ES-I3 (cell line): Measurements from ENCODE around the gene AMOTL1.

Experiments
- H3K36me3 ChIP-seq: 2 replicates; pipeline ENCODE4 v1.6.1; 2013; ENCODE audit warnings: mild to moderate bottlenecking, low read length, control low read depth, moderate library complexity; ENCODE audit not compliant: insufficient read depth
- H3K4me1 ChIP-seq: 2 replicates; pipeline ENCODE4 v1.6.1; 2013; ENCODE audit warnings: mild to moderate bottlenecking, control low read depth, low read length; ENCODE audit not compliant: insufficient read depth
- H3K9ac ChIP-seq: 2 replicates; pipeline ENCODE4 v1.6.1; 2013; ENCODE audit warnings: low read depth, mild to moderate bottlenecking, low read length, moderate library complexity
- H3K9me3 ChIP-seq: 2 replicates; pipeline ENCODE4 v1.6.1; 2013; ENCODE audit warnings: mild to moderate bottlenecking, low read length, moderate library complexity; ENCODE audit not compliant: control insufficient read depth, insufficient read depth

AMOTL1 gene, protein sequence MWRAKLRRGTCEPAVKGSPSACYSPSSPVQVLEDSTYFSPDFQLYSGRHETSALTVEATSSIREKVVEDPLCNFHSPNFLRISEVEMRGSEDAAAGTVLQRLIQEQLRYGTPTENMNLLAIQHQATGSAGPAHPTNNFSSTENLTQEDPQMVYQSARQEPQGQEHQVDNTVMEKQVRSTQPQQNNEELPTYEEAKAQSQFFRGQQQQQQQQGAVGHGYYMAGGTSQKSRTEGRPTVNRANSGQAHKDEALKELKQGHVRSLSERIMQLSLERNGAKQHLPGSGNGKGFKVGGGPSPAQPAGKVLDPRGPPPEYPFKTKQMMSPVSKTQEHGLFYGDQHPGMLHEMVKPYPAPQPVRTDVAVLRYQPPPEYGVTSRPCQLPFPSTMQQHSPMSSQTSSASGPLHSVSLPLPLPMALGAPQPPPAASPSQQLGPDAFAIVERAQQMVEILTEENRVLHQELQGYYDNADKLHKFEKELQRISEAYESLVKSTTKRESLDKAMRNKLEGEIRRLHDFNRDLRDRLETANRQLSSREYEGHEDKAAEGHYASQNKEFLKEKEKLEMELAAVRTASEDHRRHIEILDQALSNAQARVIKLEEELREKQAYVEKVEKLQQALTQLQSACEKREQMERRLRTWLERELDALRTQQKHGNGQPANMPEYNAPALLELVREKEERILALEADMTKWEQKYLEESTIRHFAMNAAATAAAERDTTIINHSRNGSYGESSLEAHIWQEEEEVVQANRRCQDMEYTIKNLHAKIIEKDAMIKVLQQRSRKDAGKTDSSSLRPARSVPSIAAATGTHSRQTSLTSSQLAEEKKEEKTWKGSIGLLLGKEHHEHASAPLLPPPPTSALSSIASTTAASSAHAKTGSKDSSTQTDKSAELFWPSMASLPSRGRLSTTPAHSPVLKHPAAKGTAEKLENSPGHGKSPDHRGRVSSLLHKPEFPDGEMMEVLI

DNA sequence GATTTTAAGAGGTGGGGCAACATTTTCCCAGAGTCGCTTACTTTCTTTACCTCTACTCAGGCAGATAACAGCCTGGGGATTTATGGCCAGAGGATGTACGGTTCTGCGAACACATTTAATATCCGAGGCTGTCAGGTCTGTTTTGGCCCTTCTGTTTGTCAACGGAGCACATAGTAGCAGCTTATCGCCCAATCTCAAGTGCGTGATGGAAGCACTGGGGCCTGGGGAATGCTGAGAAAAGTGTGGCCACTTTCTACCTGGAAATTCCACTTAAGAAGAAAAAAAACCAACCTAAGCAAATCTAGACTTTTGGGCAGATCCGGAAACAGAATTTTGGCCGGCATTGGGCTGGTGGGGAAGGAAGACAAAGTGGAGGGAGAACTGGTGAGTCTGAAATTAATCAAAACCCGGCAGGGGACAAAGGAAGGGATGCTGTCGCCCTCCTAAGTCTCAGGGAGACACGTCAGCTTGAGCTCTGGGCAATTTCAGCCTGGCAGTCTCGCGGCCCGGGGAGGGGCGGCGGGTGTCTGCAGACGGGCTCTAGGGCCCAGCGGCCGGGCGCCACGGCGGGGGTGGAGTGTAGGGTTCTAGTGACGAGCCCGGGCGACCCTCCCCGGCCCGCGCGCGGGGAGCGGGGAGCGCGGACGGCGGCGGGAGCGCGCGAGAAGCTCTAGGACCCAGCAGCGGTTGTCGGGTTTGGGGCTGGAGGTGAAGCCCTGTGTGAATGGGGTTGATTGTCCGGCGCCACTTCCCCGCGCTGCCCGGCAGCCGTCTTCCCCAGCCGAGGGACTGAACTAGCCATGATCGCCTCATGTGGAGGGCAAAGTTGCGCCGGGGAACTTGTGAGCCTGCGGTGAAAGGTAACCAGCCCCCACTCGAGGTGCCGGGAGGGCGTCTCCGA, at the start of gene AMOTL1:
TSS of gene AMOTL1 (plus strand) at position 656 of the 901 bp plus-strand sequence. CDS start at position 812, 156 bp downstream.
- Histone ChIP-seq H3K9ac (peak within 1 kb of the TSS; percentile 94), H3K36me3 (no peaks in the 10 kb centered on the region), H3K9me3 (no peaks in the 10 kb centered on the region), H3K4me1 (peaks cover 33% of the 10 kb centered on the region)

DNA sequence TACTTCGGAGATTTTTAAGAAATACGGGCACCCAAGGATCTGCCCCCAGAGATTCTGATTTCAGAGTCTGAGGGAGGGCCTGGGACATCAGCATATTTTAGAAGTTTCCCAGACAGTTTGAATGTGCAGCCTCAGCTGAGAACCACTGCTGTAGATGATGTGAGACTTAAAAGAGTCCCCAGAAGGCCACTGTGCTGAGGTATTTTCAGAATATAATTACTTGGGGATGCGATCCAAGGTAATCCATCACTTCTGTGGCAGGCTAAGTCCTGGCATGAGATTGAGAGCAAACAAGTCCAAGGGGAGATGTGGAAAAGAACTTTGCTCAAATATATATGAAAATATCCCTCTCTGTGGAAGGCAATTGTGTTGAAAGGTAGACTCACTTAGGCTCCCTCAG, 48.3 kb upstream of the AMOTL1 start:
- Histone ChIP-seq H3K4me1 (peaks cover 5% of the 10 kb centered on the region; the same call in 1 of the 2 replicates), H3K9me3 (peaks cover 5% of the 10 kb centered on the region), H3K36me3 (no peaks in the 10 kb centered on the region), H3K9ac (no peak overlapping the region)

DNA sequence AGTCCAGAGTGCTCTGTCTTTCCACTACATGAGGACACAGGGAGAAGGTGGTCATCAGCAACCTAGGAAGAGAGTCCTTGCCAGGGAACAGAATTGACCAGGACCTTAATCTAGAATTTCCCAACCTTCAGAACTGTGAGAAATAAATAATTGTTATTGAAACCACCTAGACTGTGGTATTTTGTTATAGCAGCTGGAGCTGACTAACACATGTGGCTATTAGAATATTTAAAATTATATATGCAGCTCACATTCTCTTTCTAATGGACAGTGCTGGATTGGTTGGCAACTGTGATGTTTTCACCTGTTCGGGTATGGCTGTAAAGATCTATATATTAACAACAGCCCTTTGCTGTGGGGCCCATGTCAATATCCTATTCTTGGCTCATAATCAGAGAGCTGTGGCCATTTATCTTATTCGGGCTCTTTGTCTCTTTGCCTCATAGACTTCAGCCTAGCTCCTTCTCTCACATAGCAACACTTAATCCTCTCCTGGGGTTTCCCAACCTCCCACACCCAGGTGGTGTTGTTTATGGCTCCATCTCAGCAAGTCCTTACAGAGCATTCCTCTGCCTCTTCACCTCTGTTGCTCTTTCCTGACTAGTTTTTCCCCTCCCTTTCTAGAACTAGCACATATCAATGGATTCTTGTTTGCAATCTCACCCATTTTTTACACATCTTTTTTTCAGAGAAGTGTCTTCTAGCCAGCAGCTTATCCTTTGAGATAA, 46.4 kb upstream of the AMOTL1 start:
- Histone ChIP-seq H3K9ac (no peak overlapping the region), H3K9me3 (no peaks in the 10 kb centered on the region; the same call in none of the 2 replicates), H3K4me1 (peaks cover 5% of the 10 kb centered on the region; the same call in 1 of the 2 replicates), H3K36me3 (no peaks in the 10 kb centered on the region)

DNA sequence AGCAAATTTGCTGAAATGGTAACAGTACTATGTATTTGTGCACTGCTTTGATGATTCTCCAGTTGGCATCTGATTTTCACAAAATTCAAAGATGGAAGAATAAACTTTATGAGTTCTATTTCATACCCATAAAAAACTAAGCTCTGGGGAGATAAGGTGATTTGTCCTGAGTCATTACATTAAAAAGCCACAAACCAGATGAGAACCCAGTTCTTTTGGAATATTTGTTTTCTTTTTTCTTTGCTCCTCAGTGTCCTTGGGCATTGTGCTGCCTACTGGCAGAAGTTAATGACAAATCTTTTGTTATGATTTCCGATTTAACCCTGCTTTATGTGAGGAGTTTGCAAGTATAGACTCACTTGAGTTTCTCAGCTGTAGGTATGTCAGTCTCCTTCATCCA, 45.4 kb upstream of the AMOTL1 start:
- no peak overlapping the region for H3K9ac ChIP-seq
- no peaks in the 10 kb centered on the region for H3K9me3 ChIP-seq
- H3K4me1 ChIP-seq, result peaks cover 5% of the 10 kb centered on the region; the same call in 1 of the 2 replicates
- H3K36me3 ChIP-seq, result no peaks in the 10 kb centered on the region

DNA sequence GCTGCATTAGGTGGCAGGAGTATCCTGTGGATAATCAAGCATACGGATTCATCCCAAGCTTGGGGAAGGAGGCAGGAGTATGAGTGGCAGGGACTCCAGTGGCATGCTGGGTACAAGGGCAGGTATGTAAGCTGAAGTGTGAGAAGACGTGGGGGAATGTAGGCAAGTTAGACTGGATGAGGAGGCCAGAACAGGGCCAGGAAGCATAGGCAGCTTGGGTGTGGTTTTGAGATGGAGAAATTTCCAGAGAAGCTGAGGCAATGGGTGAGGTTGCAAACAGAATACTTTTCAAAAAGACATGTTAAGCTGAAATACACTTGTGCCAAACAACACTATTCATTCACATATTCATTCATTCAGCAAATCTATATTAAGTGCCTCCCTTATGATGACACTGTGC, 43.1 kb upstream of the AMOTL1 start:
- Histone ChIP-seq H3K36me3 (no peaks in the 10 kb centered on the region), H3K9ac (no peak overlapping the region)

DNA sequence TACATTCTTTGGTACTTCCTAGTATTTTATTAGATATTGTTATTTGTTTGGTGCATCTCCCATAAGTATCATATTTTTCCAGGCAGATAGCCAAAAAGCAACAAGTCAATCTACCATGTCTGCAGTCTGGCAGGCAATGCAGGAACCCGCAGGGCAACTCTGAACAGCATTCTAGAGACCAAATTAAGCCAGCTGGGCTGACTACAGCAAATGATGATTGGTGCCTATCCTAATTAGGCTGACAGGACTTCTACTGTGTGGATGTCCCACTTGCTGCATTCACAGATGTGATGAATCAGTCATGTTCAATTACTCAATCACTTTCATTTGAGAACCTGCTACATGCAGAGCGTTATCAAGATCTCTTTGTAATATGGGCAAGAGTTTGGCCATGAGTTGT, 40.3 kb upstream of the AMOTL1 start:
- peaks cover 28% of the 10 kb centered on the region for H3K4me1 ChIP-seq
- H3K9ac ChIP-seq, result no peak overlapping the region
- H3K9me3 ChIP-seq, result no peaks in the 10 kb centered on the region
- no peaks in the 10 kb centered on the region for H3K36me3 ChIP-seq

More for the DNA sequence above, 43.1 kb upstream of the AMOTL1 start:
- H3K9me3 ChIP-seq, result no peaks in the 10 kb centered on the region
- H3K4me1 ChIP-seq, result peaks cover 6% of the 10 kb centered on the region

DNA sequence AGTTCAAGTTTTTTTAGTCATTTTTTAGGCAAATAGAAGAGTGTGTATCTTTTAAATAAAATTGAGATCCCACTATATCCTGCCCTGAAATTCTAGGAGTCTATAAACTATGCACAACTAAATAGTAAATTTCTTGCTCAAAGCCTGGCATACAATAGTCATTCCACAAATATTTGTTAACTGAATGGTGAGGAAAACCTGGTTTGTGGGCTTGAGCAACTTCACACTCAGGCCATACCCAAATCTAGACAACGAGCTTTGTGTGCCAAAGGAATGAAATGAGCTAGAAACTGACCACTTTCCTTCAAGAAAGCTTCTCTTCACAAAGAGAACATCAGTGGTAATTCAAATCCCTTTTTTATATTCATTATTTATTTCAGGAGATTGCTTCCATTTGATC, 39.6 kb upstream of the AMOTL1 start:
- Histone ChIP-seq H3K36me3 (no peaks in the 10 kb centered on the region), H3K4me1 (peaks cover 34% of the 10 kb centered on the region), H3K9me3 (no peaks in the 10 kb centered on the region), H3K9ac (no peak overlapping the region)

DNA sequence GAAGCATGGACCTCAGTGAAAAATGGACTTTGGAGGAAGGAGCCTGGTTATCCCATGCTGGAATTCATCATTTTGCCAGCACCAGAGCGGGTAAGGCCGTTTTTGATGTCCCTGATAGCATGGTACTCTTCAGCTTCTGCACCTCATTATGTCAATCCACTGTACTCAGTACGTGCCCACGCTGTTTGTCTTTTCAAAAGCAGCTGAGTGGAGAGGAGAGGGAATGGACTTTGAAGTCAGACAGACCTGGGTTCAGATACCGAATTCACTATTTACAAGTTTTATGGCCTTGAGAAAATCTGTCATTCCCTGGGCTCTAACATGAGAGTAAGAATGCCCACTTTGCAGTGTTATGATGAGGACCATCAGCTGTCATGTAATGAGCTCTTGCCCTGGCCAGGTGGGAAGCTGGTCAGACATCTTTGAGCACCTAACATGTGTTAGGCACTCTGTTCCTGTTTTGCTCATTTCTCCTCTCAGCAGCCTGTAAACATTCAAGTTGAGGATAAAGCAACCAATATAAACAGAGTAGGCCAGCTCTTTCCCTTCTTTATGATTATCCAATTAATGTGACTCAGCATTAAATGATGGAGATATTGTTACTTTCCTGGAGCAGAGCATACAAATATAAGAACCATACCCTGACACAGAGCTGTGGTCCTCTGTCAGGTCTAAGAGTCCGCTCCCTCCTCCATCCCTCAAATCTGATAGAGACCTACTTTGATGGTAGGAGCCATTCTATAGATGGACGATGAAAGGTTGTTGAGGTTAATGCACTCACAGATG, 39.0 kb upstream of the AMOTL1 start:
- H3K9me3 ChIP-seq, result no peaks in the 10 kb centered on the region
- peaks cover 41% of the 10 kb centered on the region for H3K4me1 ChIP-seq
- H3K36me3 ChIP-seq, result no peaks in the 10 kb centered on the region
- H3K9ac ChIP-seq, result no peak overlapping the region

DNA sequence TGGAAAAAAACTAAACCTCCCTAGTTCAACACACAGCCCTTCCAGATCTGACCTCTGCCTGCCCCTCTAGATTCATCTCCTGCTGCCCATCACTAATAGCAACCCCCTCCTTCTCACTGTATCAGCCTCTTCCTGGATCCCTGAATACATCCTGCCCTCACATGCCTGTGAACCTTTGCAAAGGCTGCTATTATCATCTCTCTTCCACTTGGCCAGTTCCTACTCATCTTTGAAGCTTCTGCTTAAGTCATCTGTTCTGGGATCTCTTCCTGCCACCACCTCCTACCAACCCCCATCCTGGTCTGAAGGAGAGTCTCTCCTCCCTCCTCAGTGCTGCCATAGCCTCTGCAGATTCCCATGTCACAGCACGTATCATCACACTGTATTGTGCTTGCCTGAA, 38.0 kb upstream of the AMOTL1 start:
- Histone ChIP-seq H3K36me3 (no peaks in the 10 kb centered on the region), H3K4me1 (peaks cover 48% of the 10 kb centered on the region), H3K9me3 (no peaks in the 10 kb centered on the region), H3K9ac (no peak overlapping the region)

DNA sequence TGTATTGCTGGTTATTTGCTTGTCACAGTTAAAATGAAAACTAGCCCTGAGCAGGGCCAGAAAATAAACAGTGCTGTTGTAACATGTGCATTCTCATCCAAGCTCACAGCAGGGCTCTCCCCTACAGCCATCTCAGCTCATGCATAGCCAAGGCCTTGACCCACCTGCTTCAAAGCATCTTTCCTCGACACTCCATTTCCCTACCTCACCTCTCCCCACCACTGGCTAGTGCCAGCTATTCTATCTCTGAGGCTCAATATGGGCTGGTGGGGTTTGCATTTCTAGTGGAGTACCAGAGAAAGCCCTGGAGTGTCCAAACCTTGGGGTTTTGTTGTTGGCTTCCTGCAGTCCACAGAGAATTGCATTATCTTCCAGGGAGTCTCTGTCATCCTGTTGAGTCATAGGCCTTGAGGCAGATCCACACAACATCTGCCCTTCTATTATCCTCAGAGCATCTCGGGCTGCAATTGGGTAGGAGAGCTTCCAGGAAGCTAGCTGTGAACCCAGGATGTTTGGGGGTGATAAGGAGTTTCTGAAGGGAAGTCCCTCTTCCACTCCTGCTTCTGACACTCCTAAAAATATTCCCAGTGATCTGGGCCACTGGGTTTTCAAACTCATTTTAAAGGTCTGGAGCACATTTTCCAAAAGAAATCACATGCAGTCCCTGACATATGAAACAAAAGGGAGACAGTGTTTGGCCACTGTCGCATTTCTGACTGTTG, 36.1 kb upstream of the AMOTL1 start:
- Histone ChIP-seq H3K9ac (no peak overlapping the region), H3K9me3 (no peaks in the 10 kb centered on the region), H3K4me1 (peaks cover 65% of the 10 kb centered on the region), H3K36me3 (no peaks in the 10 kb centered on the region)

DNA sequence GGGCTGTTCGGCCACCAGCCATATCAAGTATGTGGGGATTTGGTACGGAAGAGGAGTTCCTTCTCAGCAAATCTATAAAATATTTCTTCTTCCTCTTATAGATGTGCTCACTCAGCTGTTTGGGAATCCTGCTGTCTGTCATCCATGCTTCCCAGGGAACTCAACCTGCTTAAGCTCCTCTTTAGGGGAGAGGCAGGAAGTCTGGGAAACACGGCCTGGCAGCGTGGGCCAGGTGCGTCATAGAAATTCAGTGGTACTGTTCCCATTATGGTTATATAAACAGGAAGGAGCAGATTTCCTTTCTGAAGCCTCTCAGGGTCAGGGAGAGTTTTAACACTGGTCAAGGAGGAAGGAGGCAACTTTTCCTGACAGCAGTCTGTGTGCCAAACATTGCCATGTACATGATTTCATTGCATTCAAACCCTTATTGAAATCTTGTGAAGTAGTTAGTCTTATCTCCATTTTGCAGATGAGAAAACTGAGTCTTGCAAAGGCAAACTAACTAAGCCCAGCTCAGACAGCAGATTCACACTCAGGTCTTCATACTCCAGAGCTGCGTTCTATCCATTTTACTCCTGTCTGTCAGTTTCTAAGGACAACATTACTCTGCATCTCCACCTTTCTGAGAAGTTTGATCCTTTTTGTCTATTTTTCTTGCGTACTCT, 35.4 kb upstream of the AMOTL1 start:
- no peaks in the 10 kb centered on the region for H3K36me3 ChIP-seq
- H3K9ac ChIP-seq, result no peak overlapping the region
- no peaks in the 10 kb centered on the region for H3K9me3 ChIP-seq
- H3K4me1 ChIP-seq, result peaks cover 73% of the 10 kb centered on the region
